HepG2 (cell line): ENCODE measurements around the gene PPDPF. TPM values are rescaled to one million over a fixed set of nuclear protein-coding genes. Genes with fewer than 3 reads are reported as not detected.

Experiments used
- ATAC-seq: fragments of 200-7000 bp; cut with Tn5 transposase; 3 replicates; pipeline ENCODE4 v1.9.1; 2020; ENCODE audit warnings: mild to moderate bottlenecking, moderate library complexity
- BruUV-seq: library from RNA; stranded (reverse); fragments of 400-500 nt; replicated peaks from 2 replicates; lab custom pipeline; 2021; lab: Mats Ljungman, UMichigan
- CTCF ChIA-PET: fragments of 300-600 bp; formaldehyde crosslinking; extraction: SDS; loops from one replicate; lab custom pipeline; 2021; ENCODE audit warnings: low total read pairs, inconsistent platforms, low intra/inter-chr PET ratio; lab: Yijun Ruan, JAX
- POLR2A ChIA-PET: fragments of 350-600 bp; sonication (Branson Sonifier 250); formaldehyde crosslinking; loops from one replicate; lab custom pipeline; 2020; ENCODE audit warnings: antibody characterized with exemption, inconsistent platforms; lab: Yijun Ruan, JAX
- DNase-seq: peaks from one replicate; pipeline ENCODE4 v3.0.0-alpha.2; 2015; ENCODE audit warnings: low spot score
- FAIRE-seq: peaks from 3 replicates; lab custom pipeline; 2011; peaks lifted over from hg19 to GRCh38; lab: Jason Lieb, UNC
- H2AFZ ChIP-seq: one replicate; pipeline ENCODE4 v1.6.1; 2011; ENCODE audit warnings: low read length, inconsistent platforms
- H3K27ac ChIP-seq: fragments of 300-600 bp; 3 replicates; pipeline ENCODE4 v1.8.0; 2011; ENCODE audit warnings: mixed run types, mild to moderate bottlenecking, mixed read lengths, low read length, inconsistent platforms; ENCODE audit not compliant: insufficient read depth; ENCODE audit errors: extremely low read length
- H3K27me3 ChIP-seq, 2 experiments: fragments of 200-600 bp in 1 of 2; 2 replicates in 1 of 2; 3 replicates in 1 of 2; pipeline versions ENCODE4 v1.6.0 to v1.8.0; 2011; ENCODE audit warnings: low read length in 2 of 2, mild to moderate bottlenecking in 2 of 2, moderate library complexity in 2 of 2, inconsistent platforms in 1 of 2; ENCODE audit not compliant: insufficient read depth in 2 of 2, control insufficient read depth in 1 of 2
- H3K36me3 ChIP-seq, 2 experiments: fragments of 200-600 bp in 1 of 2; replicated peaks in 1 of 2; 2 replicates in 1 of 2; 3 replicates in 1 of 2; pipeline versions ENCODE4 v1.5.1 to v1.8.0; 2011; ENCODE audit warnings: low read length in 2 of 2, inconsistent platforms in 1 of 2; ENCODE audit not compliant: insufficient read depth in 2 of 2, control insufficient read depth in 1 of 2
- H3K4me1 ChIP-seq: 2 replicates; pipeline ENCODE4 v1.5.1; 2012; ENCODE audit warnings: low read length, inconsistent platforms; ENCODE audit not compliant: insufficient read depth
- H3K4me2 ChIP-seq: 2 replicates; pipeline ENCODE4 v1.6.0; 2011; ENCODE audit warnings: low read depth, low read length, inconsistent platforms
- H3K4me3 ChIP-seq, 3 experiments: fragments of 200-600 bp in 1 of 3; sonication (generic), shearing (Covaris generic) in 1 of 3; replicated peaks in 1 of 3; 2 replicates each; pipeline ENCODE4 v1.5.1; 2011 to 2016; ENCODE audit warnings: low read length in 3 of 3, inconsistent platforms in 2 of 3, low read depth in 2 of 3, mild to moderate bottlenecking in 2 of 3, control low read depth in 1 of 3, mixed read lengths in 1 of 3; ENCODE audit not compliant: insufficient read depth in 1 of 3
- H3K79me2 ChIP-seq: one replicate; pipeline ENCODE4 v1.6.1; 2011; ENCODE audit warnings: low read length, inconsistent platforms; ENCODE audit not compliant: insufficient read depth
- H3K9ac ChIP-seq: 2 replicates; pipeline ENCODE4 v1.6.0; 2011; ENCODE audit warnings: mild to moderate bottlenecking, low read depth, low read length, inconsistent platforms; ENCODE audit not compliant: insufficient read depth
- H3K9me3 ChIP-seq: 2 replicates; pipeline ENCODE4 v1.5.1; 2012; ENCODE audit warnings: mild to moderate bottlenecking, low read length
- H4K20me1 ChIP-seq: 2 replicates; pipeline ENCODE4 v1.6.0; 2011; ENCODE audit warnings: inconsistent platforms, mild to moderate bottlenecking, low read length, moderate library complexity; ENCODE audit not compliant: insufficient read depth
- ADNP ChIP-seq: sonication (generic); formaldehyde crosslinking; IDR thresholded peaks from 2 replicates; pipeline ENCODE4 v1.4.0; 2020; ENCODE audit warnings: missing genetic modification reagents
- EED ChIP-seq: sonication (generic); formaldehyde crosslinking; IDR thresholded peaks from 2 replicates; pipeline ENCODE4 v1.5.0; 2020; ENCODE audit warnings: mild to moderate bottlenecking, missing genetic modification reagents
- EZH2 ChIP-seq: conservative IDR thresholded peaks from 2 replicates; pipeline ENCODE4 v1.6.1; 2012; ENCODE audit warnings: mild to moderate bottlenecking, low read depth, low read length, moderate library complexity
- MTF2 ChIP-seq: sonication (generic); formaldehyde crosslinking; IDR thresholded peaks from 2 replicates; pipeline ENCODE4 v1.5.0; 2020; ENCODE audit warnings: missing genetic modification reagents, borderline replicate concordance
- NFE2 ChIP-seq: sonication (generic); formaldehyde crosslinking; IDR thresholded peaks from 2 replicates; pipeline ENCODE4 v1.4.0; 2020; ENCODE audit warnings: missing genetic modification reagents
- SP2 ChIP-seq: sonication (generic); formaldehyde crosslinking; IDR thresholded peaks from 2 replicates; pipeline ENCODE4 v1.5.1; 2020; ENCODE audit warnings: mild to moderate bottlenecking, missing genetic modification reagents
- ZNF441 ChIP-seq: sonication (generic); formaldehyde crosslinking; IDR thresholded peaks from 2 replicates; pipeline ENCODE4 v1.7.0; 2021; ENCODE audit warnings: missing genetic modification reagents, borderline replicate concordance
- WGBS: methylation state at CpG from one replicate; pipeline ENCODE4 v1.1.6; 2017; ENCODE audit warnings: low lambda C conversion rate; 5-methylcytosine and 5-hydroxymethylcytosine counted together
- in situ Hi-C: cut with HindIII; loops from 2 replicates; pipeline ENCODE4 v1.10.0; 2017; ENCODE audit warnings: low pct_unique_long_range_greater_than_20kb; ENCODE audit not compliant: extremely low pct_ligation_motif_present
- intact Hi-C: fragments of 100-400 bp; cut with micrococcal nuclease; formaldehyde crosslinking; loops from one replicate; pipeline ENCODE4 v1.10.0; 2022; ENCODE audit not compliant: unreplicated experiment
- polyA plus RNA-seq, 8 experiments: library from polyadenylated mRNA; depleted of rRNA in 3 of 8; stranded (reverse) in 7 of 8; unstranded in 1 of 8; fragments of >200 nt; fragmentation: Illumina TruSeq in 4 of 8; extraction: Trizol in 4 of 8; gene quantifications; 2 replicates each; pipeline versions ENCODE4 v1.2.1 to v1.2.3, GENCODE V29; 2011 to 2016; ENCODE audit warnings: low read depth in 4 of 8, missing spikeins in 1 of 8, mixed read lengths in 1 of 8; ENCODE audit not compliant: insufficient read depth in 1 of 8
- total RNA-seq, 5 experiments: library from RNA; depleted of rRNA; stranded (reverse); fragments of >200 nt; fragmentation: Illumina TruSeq; extraction: Trizol; gene quantifications; 2 replicates each; pipeline ENCODE4 v1.2.3, GENCODE V29; 2016; ENCODE audit warnings: low read depth in 1 of 5
- TF ChIP-seq, protein P1 (sequence below): IDR thresholded peaks from 2 replicates; pipeline ENCODE4 v1.6.1; 2018; ENCODE audit warnings: missing genetic modification reagents, mild to moderate bottlenecking, missing compliant biosample characterization

The PPDPF gene
- total and polyA plus RNA-seq, 2 of the 13 experiments (the other 11 are each of a cell fraction or from before 2014, with no cell fraction given): 1.8 to 7.0 TPM

DNA sequence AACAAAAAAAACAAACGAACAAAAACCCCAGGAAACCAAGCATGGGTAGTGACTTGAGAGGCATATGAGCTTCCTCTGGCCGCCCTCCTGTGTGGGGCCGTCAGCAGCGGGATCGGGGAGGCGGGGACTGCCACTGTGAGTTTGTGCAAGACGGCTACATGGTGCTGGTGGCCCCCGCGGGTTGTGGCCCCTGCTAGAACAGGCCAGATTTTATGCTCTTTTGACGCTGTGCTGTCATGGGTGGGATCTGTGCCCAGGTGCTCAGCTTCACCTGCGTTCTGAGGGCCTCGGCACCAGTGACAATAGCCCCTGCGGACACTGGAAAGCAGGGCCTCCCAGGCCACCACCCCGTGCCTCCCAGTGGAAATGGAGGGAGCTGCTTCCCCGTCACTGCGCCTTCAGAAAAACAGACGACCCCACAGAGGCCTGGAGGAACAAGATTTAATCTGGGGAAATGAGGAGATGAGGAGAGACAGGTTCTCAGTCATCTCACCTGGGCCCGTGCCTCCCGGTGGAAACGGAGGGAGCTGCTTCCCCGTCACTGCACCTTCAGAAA, 43.4 kb upstream of the PPDPF start:
- in situ Hi-C loops: no loop called here
- Histone ChIP-seq H3K4me1 (no peaks in the 10 kb centered on the region), H3K36me3 (no peaks in the 10 kb centered on the region), H3K9me3 (no peaks in the 10 kb centered on the region), H3K79me2 (no peaks in the 10 kb centered on the region), H3K27me3 (peaks cover 23 to 85% of the 10 kb centered on the region in 2 experiments), H3K9ac (no peak overlapping the region), H3K4me2 (no peak overlapping the region), H4K20me1 (peaks cover 5% of the 10 kb centered on the region; the same call in 1 of the 2 replicates), H3K27ac (no peak overlapping the region), H3K4me3 (no peak overlapping the region), H2AFZ (no peak overlapping the region)
- POLR2A ChIA-PET: no interaction called here
- WGBS: 10% methylated on average over 21 of the region's 21 CpGs
- intact Hi-C loops: no loop called here
- ATAC-seq: no peak
- no TSS peak for BruUV-seq
- no peak for FAIRE-seq
- TF ChIP-seq MTF2 (CRISPR knock-in tag) (peak; percentile 81; the same call in 1 of the 2 replicates), SP2 (CRISPR knock-in tag) (no peak), NFE2 (CRISPR knock-in tag) (no peak), EZH2 (peak; percentile 63; the same call in 1 of the 2 replicates)
- CTCF ChIA-PET: no interaction called here
- DNase-seq: no peak

DNA sequence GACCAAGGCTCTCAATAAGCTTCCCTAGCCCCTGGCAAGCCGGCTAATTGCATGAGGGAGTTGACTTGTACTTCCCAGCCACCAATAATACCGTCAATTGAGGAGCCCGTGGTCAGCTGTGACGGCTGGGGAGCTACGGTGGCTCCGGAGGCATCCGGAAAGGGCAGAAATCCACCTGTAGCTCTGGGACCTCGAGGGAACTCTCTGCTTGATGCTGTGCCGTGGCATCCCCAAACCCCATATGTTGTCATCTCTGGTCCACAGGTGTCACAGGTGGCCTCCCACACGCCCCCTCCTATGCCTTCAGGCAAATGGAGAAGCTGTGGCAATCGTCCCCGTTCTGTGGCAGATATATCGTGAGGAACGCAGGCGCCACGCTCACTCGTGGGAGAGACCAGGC, 42.6 kb upstream of the PPDPF start:
- peaks cover 5% of the 10 kb centered on the region; the same call in 1 of the 2 replicates for H4K20me1 ChIP-seq
- ATAC-seq (no peak), FAIRE-seq (no peak), DNase-seq (no peak)
- BruUV-seq: no TSS peak
- no peak overlapping the region for H3K4me3 ChIP-seq
- ChIA-PET POLR2A (no interaction called here), CTCF (no interaction called here)
- H3K9ac ChIP-seq: no peak overlapping the region
- H3K4me1 ChIP-seq: peaks cover 2% of the 10 kb centered on the region
- no peak overlapping the region for H3K27ac ChIP-seq
- TF ChIP-seq, protein P1, sequence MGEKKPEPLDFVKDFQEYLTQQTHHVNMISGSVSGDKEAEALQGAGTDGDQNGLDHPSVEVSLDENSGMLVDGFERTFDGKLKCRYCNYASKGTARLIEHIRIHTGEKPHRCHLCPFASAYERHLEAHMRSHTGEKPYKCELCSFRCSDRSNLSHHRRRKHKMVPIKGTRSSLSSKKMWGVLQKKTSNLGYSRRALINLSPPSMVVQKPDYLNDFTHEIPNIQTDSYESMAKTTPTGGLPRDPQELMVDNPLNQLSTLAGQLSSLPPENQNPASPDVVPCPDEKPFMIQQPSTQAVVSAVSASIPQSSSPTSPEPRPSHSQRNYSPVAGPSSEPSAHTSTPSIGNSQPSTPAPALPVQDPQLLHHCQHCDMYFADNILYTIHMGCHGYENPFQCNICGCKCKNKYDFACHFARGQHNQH (CRISPR knock-in tag): no peak
- no peak for TF ChIP-seq ADNP (CRISPR knock-in tag)
- no peak for TF ChIP-seq ZNF441 (CRISPR knock-in tag)
- 0 out of 2 replicates have a peak, but pooled peaks have one; percentile 24 for TF ChIP-seq EED (CRISPR knock-in tag)
- H3K79me2 ChIP-seq: no peaks in the 10 kb centered on the region
- H3K4me2 ChIP-seq: no peak overlapping the region
- in situ Hi-C loops (no loop called here), intact Hi-C loops (no loop called here)
- H3K27me3 ChIP-seq: peaks cover 30 to 92% of the 10 kb centered on the region in 2 experiments
- WGBS: 38% methylated on average over 15 of the region's 17 CpGs
- no peaks in the 10 kb centered on the region for H3K9me3 ChIP-seq
- no peak overlapping the region for H2AFZ ChIP-seq
- H3K36me3 ChIP-seq: no peaks in the 10 kb centered on the region
